GM12878 (cell line): Measurements from ENCODE around the gene FIBIN.

Experiments used
- CBFB ChIP-seq: IDR thresholded peaks from 2 replicates; pipeline ENCODE4 v1.6.1; 2016; ENCODE audit warnings: antibody characterized with exemption, low read depth
- CTCF ChIP-seq, 3 experiments: IDR thresholded peaks in 2 of 3; conservative IDR thresholded peaks in 1 of 3; 2 replicates each; pipeline ENCODE4 v1.5.1; 2011; ENCODE audit warnings: low read depth in 3 of 3, low read length in 3 of 3, mild to moderate bottlenecking in 3 of 3, control low read depth in 2 of 3, moderate library complexity in 2 of 3, inconsistent platforms in 1 of 3, mixed read lengths in 1 of 3; ENCODE audit not compliant: control insufficient read depth in 2 of 3, insufficient read depth in 1 of 3; ENCODE audit errors: extremely low read depth in 1 of 3
- DPF2 ChIP-seq: fragments of 450-650 bp; IDR thresholded peaks from 2 replicates; pipeline ENCODE4 v1.6.1; 2017; ENCODE audit warnings: mild to moderate bottlenecking
- EP300 ChIP-seq, 2 experiments: fragments of 150-350 bp in 1 of 2; IDR thresholded peaks; 2 replicates each; pipeline ENCODE4 v1.6.1; 2011 to 2012; ENCODE audit warnings: low read depth in 2 of 2, low read length in 2 of 2, borderline replicate concordance in 1 of 2, improper control_type of control experiment in 1 of 2, inconsistent platforms in 1 of 2; ENCODE audit not compliant: control insufficient read depth in 1 of 2
- EZH2 ChIP-seq: IDR thresholded peaks from 2 replicates; pipeline ENCODE4 v1.6.1; 2012; ENCODE audit warnings: low read depth, mild to moderate bottlenecking, control low read depth, inconsistent platforms, low read length, borderline replicate concordance; ENCODE audit not compliant: control insufficient read depth
- HDAC2 ChIP-seq: fragments of 200-600 bp; sonication (generic); IDR thresholded peaks from 2 replicates; pipeline ENCODE4 v1.6.1; 2017
- MAX ChIP-seq: IDR thresholded peaks from 2 replicates; pipeline ENCODE4 v1.6.1; 2012; ENCODE audit warnings: low read depth, low read length, improper control_type of control experiment
- NFIC ChIP-seq: IDR thresholded peaks from 2 replicates; pipeline ENCODE4 v1.6.1; 2012; ENCODE audit warnings: low read depth, mild to moderate bottlenecking, inconsistent platforms, low read length, moderate library complexity
- SP1 ChIP-seq: IDR thresholded peaks from one replicate; pipeline ENCODE4 v1.6.1; 2011; ENCODE audit warnings: low read depth, low read length
- STAT3 ChIP-seq: IDR thresholded peaks from 2 replicates; pipeline ENCODE4 v1.6.1; 2011; ENCODE audit warnings: low read depth, low read length, improper control_type of control experiment
- TF ChIP-seq, protein P1 (sequence below): IDR thresholded peaks from 2 replicates; pipeline ENCODE4 v1.6.1; 2011; ENCODE audit warnings: low read depth, low read length, improper control_type of control experiment, borderline replicate concordance
- TF ChIP-seq, protein P2 (sequence below): IDR thresholded peaks from 2 replicates; pipeline ENCODE4 v1.6.1; 2012; ENCODE audit warnings: low read depth, low read length, improper control_type of control experiment

DNA sequence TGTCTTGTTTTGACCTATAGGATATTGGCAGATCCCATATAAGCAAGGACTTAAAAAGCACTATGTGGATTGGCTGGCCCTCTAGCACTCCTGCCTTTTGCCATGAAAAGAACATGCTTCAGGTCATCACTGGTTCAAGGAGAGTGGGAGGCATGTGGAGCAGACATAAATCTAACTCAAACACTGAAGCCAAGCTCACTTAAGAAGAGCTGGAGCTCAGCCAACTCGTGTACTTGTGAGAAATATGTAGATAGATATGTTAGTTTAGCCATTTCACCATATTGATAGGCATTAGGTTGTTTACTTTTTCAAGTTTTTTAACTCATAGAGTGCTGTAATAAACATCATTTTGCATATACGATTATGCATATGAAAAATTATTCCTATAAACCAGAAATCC, 26.8 kb downstream of the FIBIN start:
- TF ChIP-seq HDAC2 (no peak), STAT3 (no peak), CTCF (IDR thresholded peaks at IDR 0.05 in 2 of 3, conservative IDR thresholded peaks at IDR 0.05 in 1 of 3; ENCODE audit: control insufficient read depth in 2 of 3, extremely low read depth in 1 of 3, insufficient read depth in 1 of 3, low read depth in 3 of 3, low read length in 3 of 3) (no peak), EZH2 (no peak), DPF2 (no peak), NFIC (no peak), MAX (no peak), CBFB (no peak), EP300 (IDR thresholded peaks at IDR 0.05; ENCODE audit: borderline replicate concordance in 1 of 2, control insufficient read depth in 1 of 2, low read depth in 2 of 2, low read length in 2 of 2) (no peak), SP1 (no peak)
- TF ChIP-seq, protein P1, sequence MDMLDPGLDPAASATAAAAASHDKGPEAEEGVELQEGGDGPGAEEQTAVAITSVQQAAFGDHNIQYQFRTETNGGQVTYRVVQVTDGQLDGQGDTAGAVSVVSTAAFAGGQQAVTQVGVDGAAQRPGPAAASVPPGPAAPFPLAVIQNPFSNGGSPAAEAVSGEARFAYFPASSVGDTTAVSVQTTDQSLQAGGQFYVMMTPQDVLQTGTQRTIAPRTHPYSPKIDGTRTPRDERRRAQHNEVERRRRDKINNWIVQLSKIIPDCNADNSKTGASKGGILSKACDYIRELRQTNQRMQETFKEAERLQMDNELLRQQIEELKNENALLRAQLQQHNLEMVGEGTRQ: no peak
- TF ChIP-seq, protein P2, sequence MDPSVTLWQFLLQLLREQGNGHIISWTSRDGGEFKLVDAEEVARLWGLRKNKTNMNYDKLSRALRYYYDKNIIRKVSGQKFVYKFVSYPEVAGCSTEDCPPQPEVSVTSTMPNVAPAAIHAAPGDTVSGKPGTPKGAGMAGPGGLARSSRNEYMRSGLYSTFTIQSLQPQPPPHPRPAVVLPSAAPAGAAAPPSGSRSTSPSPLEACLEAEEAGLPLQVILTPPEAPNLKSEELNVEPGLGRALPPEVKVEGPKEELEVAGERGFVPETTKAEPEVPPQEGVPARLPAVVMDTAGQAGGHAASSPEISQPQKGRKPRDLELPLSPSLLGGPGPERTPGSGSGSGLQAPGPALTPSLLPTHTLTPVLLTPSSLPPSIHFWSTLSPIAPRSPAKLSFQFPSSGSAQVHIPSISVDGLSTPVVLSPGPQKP: no peak
